Smooth muscle cell (in vitro differentiated cells): Measurements from ENCODE around the gene POLDIP2. TPM values are rescaled to one million over a fixed set of nuclear protein-coding genes. Genes with fewer than 3 reads are reported as not detected.
A peak's percentile ranks its signal among the peaks of the same experiment; 100 is the strongest.

Experiments used
- DNase-seq: peaks from one replicate; lab custom pipeline; 2025; ENCODE audit not compliant: unreplicated experiment; lab: John Stamatoyannopoulos, UW
- H2AFZ ChIP-seq: fragments of 200-600 bp; sonication (generic); 2 replicates; pipeline ENCODE4 v1.6.0; 2016; ENCODE audit warnings: antibody characterized with exemption, low read depth, mild to moderate bottlenecking
- H3F3A ChIP-seq: fragments of 200-600 bp; sonication (generic); 2 replicates; pipeline ENCODE4 v1.6.0; 2017; ENCODE audit warnings: antibody characterized with exemption, low read depth
- H3K27ac ChIP-seq: fragments of 200-600 bp; sonication (generic); 2 replicates; pipeline ENCODE4 v1.5.1; 2016; ENCODE audit warnings: low read depth, mild to moderate bottlenecking
- H3K27me3 ChIP-seq: fragments of 200-600 bp; sonication (generic); 2 replicates; pipeline ENCODE4 v1.6.1; 2016; ENCODE audit warnings: low read depth, mild to moderate bottlenecking
- H3K36me3 ChIP-seq: fragments of 200-600 bp; sonication (generic); 2 replicates; pipeline ENCODE4 v1.5.1; 2016; ENCODE audit warnings: low read depth
- H3K4me1 ChIP-seq: fragments of 200-600 bp; sonication (generic); 2 replicates; pipeline ENCODE4 v1.5.1; 2016; ENCODE audit warnings: low read depth
- H3K4me2 ChIP-seq: fragments of 200-600 bp; sonication (generic); 2 replicates; pipeline ENCODE4 v1.6.0; 2016; ENCODE audit warnings: mild to moderate bottlenecking
- H3K4me3 ChIP-seq: fragments of 200-600 bp; sonication (generic); 2 replicates; pipeline ENCODE4 v1.5.1; 2016; ENCODE audit warnings: mild to moderate bottlenecking
- H3K79me2 ChIP-seq: fragments of 200-600 bp; sonication (generic); 2 replicates; pipeline ENCODE4 v1.6.0; 2016; ENCODE audit warnings: low read depth, mild to moderate bottlenecking
- H3K9ac ChIP-seq: fragments of 200-600 bp; sonication (generic); 2 replicates; pipeline ENCODE4 v1.6.0; 2016; ENCODE audit warnings: low read depth
- H3K9me3 ChIP-seq: fragments of 200-600 bp; sonication (generic); replicated peaks from 2 replicates; pipeline ENCODE4 v1.5.1; 2016; ENCODE audit warnings: low read depth
- H4K20me1 ChIP-seq: fragments of 200-600 bp; sonication (generic); 2 replicates; pipeline ENCODE4 v1.6.0; 2016; ENCODE audit warnings: low read depth
- CTCF ChIP-seq: fragments of 200-600 bp; sonication (generic); IDR thresholded peaks from 2 replicates; pipeline ENCODE4 v1.5.1; 2017; ENCODE audit warnings: borderline replicate concordance, mild to moderate bottlenecking, antibody characterized with exemption; ENCODE audit not compliant: insufficient read depth, poor library complexity, severe bottlenecking
- WGBS: methylation state at CpG from one replicate; pipeline ENCODE4 v1.1.7; 2016; ENCODE audit warnings: low lambda C conversion rate; 5-methylcytosine and 5-hydroxymethylcytosine counted together
- polyA plus RNA-seq: library from polyadenylated mRNA; unstranded; fragments of >200 nt; fragmentation: Nextera tagmentation; extraction: Ambion mirVana; gene quantifications from 2 replicates; pipeline ENCODE4 v1.2.1, GENCODE V29; 2016
- total RNA-seq: library from RNA; depleted of rRNA; stranded (reverse); fragments of >200 nt; gene quantifications from 2 replicates; pipeline ENCODE4 v1.2.3, GENCODE V29; 2014

Gene POLDIP2
- total and polyA plus RNA-seq, 2 experiments from 2014 or later, result 52.6 to 83.2 TPM

GRCh38 chr17:28404812-28405570 lies 47.7 kb upstream of the POLDIP2 start:
- Histone ChIP-seq H4K20me1 (no peaks in the 10 kb centered on the region), H3K9me3 (no peaks in the 10 kb centered on the region), H3K4me1 (peaks cover 6% of the 10 kb centered on the region), H3K27me3 (no peaks in the 10 kb centered on the region), H3F3A (no peaks in the 10 kb centered on the region), H2AFZ (no peak overlapping the region), H3K4me3 (peak overlapping the region; percentile 95), H3K79me2 (no peaks in the 10 kb centered on the region), H3K27ac (no peak overlapping the region), H3K9ac (no peak overlapping the region), H3K4me2 (peak overlapping the region; percentile 100), H3K36me3 (no peaks in the 10 kb centered on the region)
- 58% methylated on average over 33 of the region's 33 CpGs for WGBS
- no peak for TF ChIP-seq CTCF
- no peak for DNase-seq

- no peak for TF ChIP-seq CTCF
- DNase-seq, result no peak
- Histone ChIP-seq H3F3A (no peaks in the 10 kb centered on the region), H4K20me1 (no peaks in the 10 kb centered on the region), H3K4me2 (peak overlapping the region; percentile 100), H3K36me3 (no peaks in the 10 kb centered on the region), H2AFZ (no peak overlapping the region), H3K79me2 (no peaks in the 10 kb centered on the region), H3K4me3 (peak overlapping the region; percentile 95), H3K4me1 (peaks cover 6% of the 10 kb centered on the region), H3K27me3 (no peaks in the 10 kb centered on the region), H3K9ac (no peak overlapping the region), H3K27ac (no peak overlapping the region), H3K9me3 (no peaks in the 10 kb centered on the region)
- WGBS, result 97% methylated on average over 5 of the region's 5 CpGs
Observed at GRCh38 chr17:28404461-28404811, 47.1 kb upstream of the POLDIP2 start.

- no peak overlapping the region for H2AFZ ChIP-seq
- H3K36me3 ChIP-seq, result no peaks in the 10 kb centered on the region
- H3K4me2 ChIP-seq, result no peak overlapping the region
- H4K20me1 ChIP-seq, result no peaks in the 10 kb centered on the region
- no peaks in the 10 kb centered on the region for H3F3A ChIP-seq
- H3K9ac ChIP-seq, result no peak overlapping the region
- no peak overlapping the region for H3K4me3 ChIP-seq
- no peak for DNase-seq
- no peaks in the 10 kb centered on the region for H3K79me2 ChIP-seq
- H3K9me3 ChIP-seq, result no peaks in the 10 kb centered on the region
- WGBS, result 93% methylated on average over 2 of the region's 2 CpGs
- no peak overlapping the region for H3K27ac ChIP-seq
- H3K27me3 ChIP-seq, result no peaks in the 10 kb centered on the region
- TF ChIP-seq CTCF, result no peak
- H3K4me1 ChIP-seq, result peaks cover 6% of the 10 kb centered on the region
Observed at GRCh38 chr17:28404007-28404406, 46.7 kb upstream of the POLDIP2 start.

- peaks cover 1% of the 10 kb centered on the region for H3K4me1 ChIP-seq
- H3F3A ChIP-seq, result no peaks in the 10 kb centered on the region
- no peaks in the 10 kb centered on the region for H3K27me3 ChIP-seq
- no peak for DNase-seq
- WGBS, result 88% methylated on average over 6 of the region's 6 CpGs
- no peak overlapping the region for H3K27ac ChIP-seq
- no peak overlapping the region for H3K9ac ChIP-seq
- H3K79me2 ChIP-seq, result no peaks in the 10 kb centered on the region
- TF ChIP-seq CTCF, result no peak
- no peaks in the 10 kb centered on the region for H3K36me3 ChIP-seq
- no peaks in the 10 kb centered on the region for H3K9me3 ChIP-seq
- H3K4me3 ChIP-seq, result no peak overlapping the region
- no peak overlapping the region for H2AFZ ChIP-seq
- H4K20me1 ChIP-seq, result no peaks in the 10 kb centered on the region
- H3K4me2 ChIP-seq, result no peak overlapping the region
Observed at GRCh38 chr17:28402844-28403243, 45.5 kb upstream of the POLDIP2 start.
